Measurements from ENCODE around the gene LMTK2. TPM values are rescaled to one million over a fixed set of nuclear protein-coding genes. Genes with fewer than 3 reads are reported as not detected.
A peak's percentile ranks its signal among the peaks of the same experiment; 100 is the strongest.

LMTK2 gene
- total RNA-seq, 2 experiments from 2014 or later = 30.3 to 31.7 TPM

- H3K36me3 Mint-ChIP-seq (ENCODE audit: low read depth) = peaks cover 67% of the 10 kb centered on the region
- intact Hi-C loops (cut with DNase I, micrococcal nuclease) = loop anchor here (5.0 to 10.0 kb wide), 5 partner anchors 42 to 1140 kb away; partner anchors contain the start of genes BHLHA15 (in 1 of the 2), LMTK2 (in 1 of the 2) and SDHAF3 (in 1 of the 2)
- ChIA-PET CTCF (interaction anchor here (0.7 kb wide), 1 partner anchor 20 kb away, joined by 4 read pairs; no protein-coding TSS in a partner anchor), POLR2A (interaction anchor here (0.7 to 1.2 kb wide), 2 partner anchors 17 to 19 kb away, joined by 3 read pairs; no protein-coding TSS in a partner anchor)
- no peaks in the 10 kb centered on the region for H3K9me3 Mint-ChIP-seq
- ATAC-seq (ENCODE audit: poor library complexity) (no peak), DNase-seq (no peak)
- no peak overlapping the region for H3K27ac ChIP-seq (ENCODE audit: low read depth in 1 of 2, low read length in 2 of 2)
- TF ChIP-seq CTCF (IDR thresholded peaks at IDR 0.05) = no peak
- peak overlapping the region; percentile 59 for H3K4me3 Mint-ChIP-seq
- no peaks in the 10 kb centered on the region for H3K9me3 ChIP-seq (ENCODE audit: control insufficient read depth in 1 of 2, insufficient read depth in 1 of 2, low read length in 2 of 2)
- H3K4me3 ChIP-seq (ENCODE audit: low read length) = no peak overlapping the region
- H3K27me3 ChIP-seq (ENCODE audit: control insufficient read depth in 1 of 2, insufficient read depth in 2 of 2, low read length in 2 of 2) = no peaks in the 10 kb centered on the region
- H3K4me1 Mint-ChIP-seq (ENCODE audit: low read depth) = peaks cover 54% of the 10 kb centered on the region
- H3K27ac Mint-ChIP-seq = peak overlapping the region; percentile 69
- H3K36me3 ChIP-seq (ENCODE audit: insufficient read depth, low read length) = peaks cover 10% of the 10 kb centered on the region
- no peaks in the 10 kb centered on the region for H3K27me3 Mint-ChIP-seq
- H3K4me1 ChIP-seq (ENCODE audit: insufficient read depth, low read length) = peaks cover 40% of the 10 kb centered on the region
Observed at GRCh38 chr7:98254516-98254915, 147.9 kb downstream of the LMTK2 start.

- peak in 3 of 14 experiments; percentile 30 to 60 (median 35) for DNase-seq
- CTCF ChIA-PET = no interaction called here
- Histone ChIP-seq H3K9me3 (ENCODE audit: control insufficient read depth in 1 of 2, insufficient read depth in 1 of 2, low read length in 2 of 2) (no peaks in the 10 kb centered on the region), H3K36me3 (ENCODE audit: insufficient read depth, low read length) (peaks cover 11% of the 10 kb centered on the region), H3K27me3 (ENCODE audit: control insufficient read depth in 1 of 2, insufficient read depth in 2 of 2, low read length in 2 of 2) (no peaks in the 10 kb centered on the region), H3K27ac (ENCODE audit: low read depth in 1 of 2, low read length in 2 of 2) (no peak overlapping the region), H3K4me3 (ENCODE audit: low read length) (no peak overlapping the region), H3K4me1 (ENCODE audit: insufficient read depth, low read length) (peaks cover 34% of the 10 kb centered on the region)
- no peaks in the 10 kb centered on the region for H3K27me3 Mint-ChIP-seq
- peaks cover 49% of the 10 kb centered on the region for H3K4me1 Mint-ChIP-seq (ENCODE audit: low read depth)
- intact Hi-C loops (cut with DNase I, micrococcal nuclease) = loop anchor here (5.0 to 10.0 kb wide), 5 partner anchors 43 to 1140 kb away; partner anchors contain the start of genes BHLHA15 (in 1 of the 2), LMTK2 (in 1 of the 2) and SDHAF3 (in 1 of the 2)
- no peaks in the 10 kb centered on the region for H3K9me3 Mint-ChIP-seq
- TF ChIP-seq CTCF (IDR thresholded peaks at IDR 0.05) = no peak
- no peak for ATAC-seq (ENCODE audit: poor library complexity)
- peaks cover 67% of the 10 kb centered on the region for H3K36me3 Mint-ChIP-seq (ENCODE audit: low read depth)
- H3K27ac Mint-ChIP-seq = peak overlapping the region; percentile 69
- POLR2A ChIA-PET = interaction anchor here (0.7 to 1.2 kb wide), 2 partner anchors 16 to 19 kb away, joined by 3 read pairs; no protein-coding TSS in a partner anchor
- peak overlapping the region; percentile 59 for H3K4me3 Mint-ChIP-seq
Observed at GRCh38 chr7:98254951-98255610, 148.4 kb downstream of the LMTK2 start.

GRCh38 chr7:98256431-98256830, 149.8 kb downstream of the LMTK2 start:
- H3K27ac Mint-ChIP-seq = peak overlapping the region; percentile 24
- no peak overlapping the region for H3K4me3 Mint-ChIP-seq
- intact Hi-C loops (cut with DNase I, micrococcal nuclease) = loop anchor here in 1 of 2 experiments (10.0 kb wide), 2 partner anchors 282 to 1142 kb away; partner anchors contain the start of gene SDHAF3
- ChIA-PET CTCF (no interaction called here), POLR2A (no interaction called here)
- peaks cover 68% of the 10 kb centered on the region for H3K36me3 Mint-ChIP-seq (ENCODE audit: low read depth)
- H3K9me3 ChIP-seq (ENCODE audit: control insufficient read depth in 1 of 2, insufficient read depth in 1 of 2, low read length in 2 of 2) = peaks cover 0 to 3% of the 10 kb centered on the region in 2 experiments
- peaks cover 16% of the 10 kb centered on the region for H3K36me3 ChIP-seq (ENCODE audit: insufficient read depth, low read length)
- no peaks in the 10 kb centered on the region for H3K27me3 Mint-ChIP-seq
- peaks cover 36% of the 10 kb centered on the region for H3K4me1 Mint-ChIP-seq (ENCODE audit: low read depth)
- no peaks in the 10 kb centered on the region for H3K27me3 ChIP-seq (ENCODE audit: control insufficient read depth in 1 of 2, insufficient read depth in 2 of 2, low read length in 2 of 2)
- TF ChIP-seq CTCF (IDR thresholded peaks at IDR 0.05) = no peak
- H3K27ac ChIP-seq (ENCODE audit: low read depth in 1 of 2, low read length in 2 of 2) = no peak overlapping the region
- H3K4me3 ChIP-seq (ENCODE audit: low read length) = no peak overlapping the region
- DNase-seq (no peak), ATAC-seq (ENCODE audit: poor library complexity) (no peak)
- no peaks in the 10 kb centered on the region for H3K9me3 Mint-ChIP-seq
- H3K4me1 ChIP-seq (ENCODE audit: insufficient read depth, low read length) = peaks cover 20% of the 10 kb centered on the region

Data from CD4-positive, alpha-beta T cell (primary cell).